Stimulated activated CD4-positive, alpha-beta T cell treated with anti-CD3 and anti-CD28 coated beads, Interleukin-1b, Interleukin-23, amount 100 ng/mL, for 4 hours (primary cell): ENCODE results near the gene NPAS2.

ENCODE experiments used
- DNase-seq, 2 donors: peaks; one replicate each; pipeline ENCODE4 v3.0.0-alpha.2; 2020; ENCODE audit warnings: low read depth in 2 of 2

Gene NPAS2

DNA sequence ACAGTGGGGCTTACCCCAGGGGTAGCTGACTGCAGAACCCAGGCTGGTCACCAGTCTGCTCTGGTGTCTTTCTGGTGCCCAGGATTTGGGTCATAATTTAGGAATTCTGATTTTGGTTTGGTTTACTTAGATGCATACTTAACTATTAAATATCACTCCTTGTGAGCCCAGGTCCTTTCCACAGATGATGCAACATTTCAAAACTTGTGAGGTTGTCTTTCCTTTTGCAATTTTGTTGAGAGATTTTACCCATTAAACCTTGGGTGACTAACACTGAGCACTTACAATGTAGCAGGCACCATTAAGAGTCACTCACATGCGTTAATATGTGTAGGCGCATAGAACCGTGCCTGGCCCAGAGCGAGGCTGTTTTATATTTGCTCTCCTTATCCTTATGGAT lies 120.3 kb downstream of the NPAS2 start:
- DNase-seq = no peak

DNA sequence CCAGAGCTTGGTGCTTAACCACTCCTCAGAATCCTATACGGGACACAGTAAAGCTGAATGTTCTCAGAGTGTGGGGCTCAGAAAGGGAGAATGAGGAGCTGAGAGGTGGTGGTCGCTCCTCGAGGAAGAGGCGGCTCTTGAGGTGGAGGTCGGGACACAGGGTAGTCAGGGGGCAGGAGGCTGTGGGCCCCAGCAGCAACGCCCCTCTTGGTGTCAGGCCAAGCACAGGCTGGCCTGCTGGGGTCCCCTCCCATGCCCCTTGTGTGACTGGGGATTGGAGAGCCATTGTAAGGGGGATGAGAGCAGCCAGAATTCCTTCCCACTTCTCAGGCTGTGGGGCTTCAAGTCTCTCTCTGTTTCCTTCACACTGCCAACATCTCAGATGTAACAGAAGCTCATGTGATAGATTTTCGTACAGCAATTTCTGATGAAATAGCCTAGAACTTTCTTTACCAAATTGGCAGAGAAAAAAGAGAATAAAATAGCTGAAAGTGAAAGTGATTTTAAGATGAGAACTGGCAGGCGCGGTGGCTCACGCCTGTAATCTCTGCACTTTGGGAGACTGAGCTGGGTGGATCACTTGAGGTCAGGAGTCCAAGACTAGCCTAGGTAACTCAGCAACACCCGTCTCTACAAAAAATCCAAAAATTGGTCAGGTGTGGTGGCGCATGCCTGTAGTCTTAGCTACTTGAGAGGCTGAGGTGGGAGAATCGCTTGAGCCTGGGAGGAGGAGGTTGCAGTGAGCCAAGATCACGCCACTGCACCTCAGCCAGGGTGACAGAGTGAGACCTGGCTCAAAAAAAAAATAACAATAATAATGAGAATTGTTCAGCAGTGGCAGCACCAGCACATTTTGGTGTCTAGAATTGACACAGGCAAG lies 121.1 kb downstream of the NPAS2 start:
- no peak for DNase-seq

DNA sequence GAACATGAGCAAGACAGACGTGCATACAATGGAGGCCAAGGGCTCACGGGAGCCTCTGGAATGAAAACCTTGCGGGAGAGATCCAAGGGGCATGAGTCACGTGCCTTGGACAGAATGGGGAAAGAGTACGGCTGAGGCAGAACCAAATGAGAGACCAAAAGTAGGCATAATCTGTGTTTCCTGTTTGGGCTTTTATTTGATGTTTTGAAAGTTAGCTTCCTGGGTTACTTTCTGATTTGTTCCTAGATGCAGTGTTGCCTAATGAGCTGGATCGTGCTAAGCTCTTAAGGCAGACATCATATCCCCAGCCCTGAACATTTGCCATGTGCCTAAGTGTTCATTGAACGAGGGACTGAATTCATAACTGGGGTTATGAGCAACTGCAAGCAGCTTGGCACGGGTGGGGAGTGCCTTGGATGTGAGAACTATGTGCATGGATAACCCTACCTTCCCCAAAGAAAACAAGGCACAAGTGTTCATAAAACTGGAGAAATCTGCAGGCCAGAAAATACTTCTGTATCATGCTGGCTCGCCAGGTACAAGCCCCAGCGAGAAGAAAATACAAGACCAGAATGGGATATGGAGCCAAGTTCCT lies 121.8 kb downstream of the NPAS2 start:
- no peak for DNase-seq

DNA sequence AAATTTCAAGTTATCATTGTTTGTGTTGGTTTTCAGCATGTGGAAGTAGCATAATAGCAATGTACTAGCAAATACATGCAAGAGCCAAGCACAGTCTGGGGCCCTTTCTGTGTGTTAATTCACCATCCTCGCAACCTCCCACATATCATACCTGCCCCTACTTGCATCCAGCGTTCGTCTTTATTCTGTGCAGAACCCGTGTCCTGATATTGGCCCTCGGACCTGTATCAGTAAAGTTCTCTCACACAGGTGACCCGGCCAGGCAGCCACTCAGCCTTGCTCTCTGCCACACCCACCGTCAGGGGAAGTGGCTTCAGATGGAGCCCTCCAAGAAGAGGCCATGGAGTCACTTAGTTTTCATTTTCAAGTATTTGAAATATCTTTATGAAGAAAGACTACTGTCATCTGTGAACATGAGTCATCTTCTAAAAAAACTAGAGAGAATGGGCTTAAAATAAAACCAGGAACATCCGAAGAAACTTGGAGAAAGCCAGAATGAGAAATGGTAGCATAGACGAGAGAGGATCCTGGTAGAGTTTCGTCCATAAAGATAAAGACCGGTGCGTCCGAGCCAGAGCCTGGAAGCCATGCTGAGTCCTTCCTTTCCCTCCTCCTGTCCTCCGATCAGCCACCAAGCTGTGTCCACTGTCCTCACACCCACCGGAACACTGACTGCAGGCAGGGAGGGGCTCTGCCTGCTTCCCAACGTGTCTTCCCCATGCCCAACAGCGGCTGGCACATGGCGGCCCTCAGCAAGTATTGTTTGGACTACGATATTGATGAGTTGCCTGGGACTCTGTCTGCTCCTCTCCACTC lies 124.9 kb downstream of the NPAS2 start:
- no peak for DNase-seq

DNA sequence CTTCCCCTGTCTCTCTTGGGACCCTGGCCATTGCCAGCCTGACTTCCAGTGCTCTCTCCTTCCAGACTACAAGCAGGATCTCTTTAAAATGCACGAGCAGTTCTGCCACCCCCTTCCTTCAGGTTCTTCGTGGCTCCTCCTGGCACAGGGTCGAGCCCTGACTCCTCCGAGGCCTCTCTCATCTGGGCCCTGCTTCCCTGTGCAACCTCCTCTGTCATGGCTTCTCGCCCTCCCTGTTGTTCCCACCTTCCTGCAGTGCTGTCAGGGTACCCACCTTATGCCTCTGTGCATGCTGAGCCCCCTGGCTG lies 125.4 kb downstream of the NPAS2 start:
- no peak for DNase-seq

DNA sequence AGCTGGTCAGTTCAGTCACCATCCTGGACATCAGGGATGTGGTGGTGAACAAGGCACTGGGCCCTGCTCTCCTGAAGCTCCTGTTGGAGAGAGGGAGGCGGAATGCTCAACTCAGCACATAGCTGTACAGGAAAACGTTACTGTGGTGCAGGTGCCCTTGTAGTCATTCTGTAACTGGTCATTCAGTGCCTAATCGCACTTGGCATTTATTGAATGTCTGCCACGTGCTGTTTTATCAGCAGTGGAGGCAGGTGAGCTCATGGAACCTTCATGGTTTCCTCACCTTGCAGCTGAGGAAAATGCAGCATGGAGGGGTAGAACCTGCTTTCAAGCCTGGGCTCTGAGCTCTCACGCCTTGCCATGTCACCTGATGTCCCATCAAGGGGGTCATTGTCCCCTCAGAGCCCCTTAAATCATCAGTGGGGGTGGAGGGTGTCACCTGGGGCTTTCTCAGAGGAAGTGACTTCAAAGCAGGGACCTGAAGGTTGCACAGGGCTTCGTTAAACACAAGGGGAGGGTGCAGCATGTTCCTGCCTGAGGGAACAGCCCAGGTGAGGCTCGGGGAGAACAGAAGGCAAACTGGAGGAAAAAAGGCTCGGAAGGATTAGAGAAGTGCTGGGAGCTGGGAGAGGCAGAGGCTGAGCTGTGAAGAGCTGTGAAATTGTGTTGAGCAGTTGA lies 126.1 kb downstream of the NPAS2 start:
- DNase-seq = no peak

DNA sequence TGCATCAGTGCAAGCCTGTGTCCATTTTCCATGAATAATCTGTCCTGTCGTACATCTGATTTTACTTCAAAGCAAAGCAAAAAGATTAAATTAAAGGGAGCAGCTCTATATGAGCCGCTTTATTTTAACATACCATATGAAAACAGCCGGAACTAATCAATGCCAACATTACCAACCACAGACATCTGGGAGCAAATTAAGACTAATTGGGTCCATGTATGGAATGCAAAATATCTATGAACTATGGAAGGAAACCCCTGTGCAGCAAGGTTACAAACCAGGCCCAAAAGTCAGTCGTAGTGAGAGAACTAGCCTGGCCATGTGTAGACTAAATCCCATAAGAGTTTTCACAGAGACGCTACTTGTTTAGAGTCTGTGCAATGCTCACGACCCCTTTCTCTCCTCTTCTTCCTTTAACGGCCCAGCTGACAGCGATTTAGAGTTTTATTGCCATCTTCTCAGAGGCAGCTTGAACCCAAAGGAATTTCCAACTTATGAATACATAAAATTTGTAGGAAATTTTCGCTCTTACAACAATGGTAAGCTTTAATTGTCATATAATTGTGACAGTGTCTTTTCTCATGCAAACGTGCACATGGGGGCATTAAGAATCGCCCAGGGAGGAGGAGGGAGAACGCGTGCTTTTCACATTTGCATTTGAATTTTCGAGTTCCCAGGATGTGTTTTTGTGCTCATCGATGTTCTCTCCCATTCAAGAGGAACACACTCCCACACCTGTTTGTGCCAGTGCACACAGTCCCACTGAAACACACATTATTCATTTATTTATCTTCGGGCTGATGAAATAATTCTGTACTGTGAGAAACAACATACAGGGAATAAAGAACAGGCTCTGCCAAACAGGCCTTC lies 129.2 kb downstream of the NPAS2 start:
- no peak for DNase-seq

DNA sequence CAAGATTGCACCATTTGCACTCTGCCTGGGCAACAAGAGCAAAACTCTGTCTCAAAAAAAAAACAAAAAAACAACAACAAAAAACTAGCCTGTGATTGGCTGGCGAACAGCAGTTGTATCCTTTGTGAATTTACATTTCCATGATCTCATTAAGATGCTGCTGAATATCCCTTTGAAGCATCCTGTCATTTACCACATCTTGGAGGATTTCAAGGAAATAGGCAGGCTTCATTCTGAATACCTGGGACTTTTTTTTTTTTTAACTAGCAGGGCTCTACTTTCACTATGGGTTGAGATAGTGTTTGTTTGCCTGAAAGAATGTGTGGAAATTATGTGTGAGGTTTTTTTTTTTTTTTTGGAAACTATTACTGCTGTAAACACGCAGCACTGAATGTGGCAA lies 132.6 kb downstream of the NPAS2 start:
- DNase-seq = no peak

DNA sequence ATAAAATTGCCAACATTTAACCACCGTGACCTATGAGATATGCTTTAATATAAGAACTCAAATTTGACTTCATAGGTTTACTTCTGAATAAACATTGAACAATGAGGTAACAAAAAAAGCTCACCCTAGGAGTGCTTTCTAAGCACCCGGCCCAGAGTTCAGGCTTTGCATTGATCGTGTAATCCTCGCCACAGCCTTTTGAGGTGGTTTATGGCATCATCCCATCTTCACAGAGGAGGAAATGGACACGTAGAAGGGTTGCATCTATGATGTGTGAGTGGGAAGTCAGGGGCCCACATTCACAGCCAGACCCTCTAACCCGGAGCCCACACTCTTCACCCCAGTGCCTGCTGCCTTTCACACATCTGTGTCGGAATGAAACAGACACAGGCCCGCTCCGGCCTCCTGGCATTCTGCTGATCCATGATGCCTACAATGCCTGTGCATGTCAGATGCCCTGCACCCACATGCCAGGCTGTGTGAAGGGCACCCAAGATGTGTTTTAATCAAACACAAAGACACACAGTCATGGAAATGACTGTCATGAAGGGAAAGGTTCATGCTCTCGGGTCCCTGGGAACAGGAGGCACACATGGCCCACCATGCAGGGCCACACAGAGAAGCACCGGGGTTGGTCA lies 133.6 kb downstream of the NPAS2 start:
- DNase-seq = no peak

DNA sequence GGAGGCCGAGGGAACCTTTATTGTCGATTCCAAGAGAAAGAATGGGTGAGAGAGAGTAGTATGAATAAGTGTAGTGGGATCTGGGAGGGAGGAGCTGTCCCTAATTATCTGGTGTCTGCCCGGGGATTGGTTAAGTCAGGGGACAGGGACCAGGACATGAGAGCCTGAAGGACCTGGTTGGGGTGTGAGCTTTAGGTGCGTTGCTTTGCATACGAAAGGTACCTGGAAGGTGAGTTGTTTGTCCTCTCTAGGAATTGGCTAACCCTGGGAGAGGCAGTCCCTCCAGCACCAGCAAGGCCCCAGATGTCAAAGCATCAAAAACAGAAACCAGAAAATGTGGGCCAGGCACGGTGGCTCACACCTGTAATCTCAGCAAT lies 134.1 kb downstream of the NPAS2 start:
- no peak for DNase-seq

DNA sequence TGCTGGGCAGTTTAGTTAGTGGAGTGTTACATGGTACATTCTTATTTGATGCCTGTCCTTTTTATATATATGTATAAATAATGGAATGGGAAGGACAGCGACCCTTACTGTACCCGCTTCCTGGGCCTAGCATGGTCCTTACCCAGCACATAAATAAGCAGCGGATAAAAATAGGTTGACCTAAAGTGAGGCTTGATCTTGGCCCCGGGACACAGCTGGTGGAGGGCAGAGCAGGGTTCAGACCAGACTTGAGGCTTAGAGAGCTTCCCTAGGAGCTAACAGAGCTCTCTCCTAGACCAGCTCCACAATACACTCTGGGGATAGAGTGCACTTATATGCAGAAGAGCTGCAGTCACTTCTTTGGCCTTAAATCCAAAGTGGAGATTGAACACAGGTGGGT lies 135.3 kb downstream of the NPAS2 start:
- DNase-seq = no peak

DNA sequence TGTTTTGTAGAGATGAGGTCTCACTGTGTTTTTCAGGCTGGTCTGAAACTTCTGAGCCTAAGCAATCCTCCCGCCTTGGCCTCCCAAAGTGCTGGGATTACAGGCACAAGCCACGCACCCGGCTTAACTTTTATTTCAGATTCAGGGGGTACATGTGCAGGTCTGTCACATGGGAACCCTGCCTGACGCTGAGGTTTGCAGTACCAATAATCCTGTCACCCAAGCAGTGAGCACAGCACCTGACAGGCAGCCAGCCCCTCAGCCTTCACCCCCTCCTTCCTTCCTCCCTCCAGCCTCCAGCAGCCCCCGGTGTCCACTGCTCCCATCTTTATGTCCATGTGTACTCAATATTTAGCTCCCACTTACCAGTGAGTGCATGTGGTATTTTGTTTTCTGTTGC lies 136.1 kb downstream of the NPAS2 start:
- no peak for DNase-seq

DNA sequence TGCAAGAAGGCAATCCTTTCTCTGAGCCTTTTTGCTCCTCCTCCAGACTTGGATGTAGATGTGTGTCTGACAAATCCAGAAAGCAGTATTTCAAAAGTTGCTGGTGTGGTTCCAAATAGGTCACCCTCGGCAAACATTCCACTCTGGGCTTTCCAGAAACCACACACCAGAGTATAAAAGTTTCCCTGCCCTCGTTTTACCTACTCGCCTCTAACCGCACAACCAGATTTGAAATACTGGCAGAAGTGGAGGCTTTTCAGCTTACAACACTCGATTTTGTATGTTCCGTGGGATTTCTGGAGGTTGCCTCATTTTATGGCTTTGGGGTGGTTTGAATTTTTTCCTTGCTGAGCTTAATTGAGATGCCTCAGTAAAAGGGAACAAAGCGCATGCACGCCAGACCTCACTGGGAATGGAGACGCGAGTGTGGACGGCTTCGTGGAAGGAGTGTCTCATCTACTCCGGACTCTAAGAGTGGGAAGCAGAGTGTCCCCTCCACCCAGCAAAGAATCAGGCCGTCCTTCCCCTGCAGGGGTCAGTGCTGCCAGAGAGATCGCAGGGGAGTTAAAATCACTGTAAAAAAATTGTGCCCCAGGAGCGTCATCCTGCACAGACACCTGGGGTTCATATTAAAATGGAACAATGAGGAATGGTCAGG lies 138.2 kb downstream of the NPAS2 start:
- no peak for DNase-seq

DNA sequence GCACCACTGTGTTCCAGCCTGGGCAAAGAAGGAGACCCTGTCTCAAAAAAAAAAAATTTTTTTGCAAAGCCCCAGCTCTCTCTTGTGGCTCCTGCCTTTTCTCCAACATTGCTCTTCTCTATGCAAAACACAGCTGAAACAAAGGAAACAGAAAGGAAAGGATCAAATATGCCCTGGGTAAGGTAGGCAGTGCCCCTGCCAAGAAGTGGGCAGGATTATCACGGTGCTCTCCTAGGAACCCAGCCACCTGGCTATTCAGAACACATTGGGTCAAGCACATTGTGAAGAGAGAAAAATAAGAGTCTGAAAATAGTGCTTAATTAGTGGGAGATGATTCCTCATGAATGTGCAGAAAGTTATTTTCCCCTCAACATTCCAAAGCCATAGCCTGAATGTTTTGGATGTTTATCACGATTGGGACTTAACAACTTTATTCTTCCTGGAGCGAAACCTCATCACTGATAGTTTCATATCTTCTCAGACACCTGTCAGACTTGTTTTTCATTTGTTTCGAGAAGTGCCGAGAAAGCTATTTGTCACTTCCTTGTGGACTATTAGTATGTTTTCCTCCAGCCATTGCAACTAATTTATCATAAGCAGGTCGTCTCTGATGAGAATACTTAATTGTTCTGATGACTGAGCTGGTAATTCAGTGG lies 139.4 kb downstream of the NPAS2 start:
- no peak for DNase-seq

DNA sequence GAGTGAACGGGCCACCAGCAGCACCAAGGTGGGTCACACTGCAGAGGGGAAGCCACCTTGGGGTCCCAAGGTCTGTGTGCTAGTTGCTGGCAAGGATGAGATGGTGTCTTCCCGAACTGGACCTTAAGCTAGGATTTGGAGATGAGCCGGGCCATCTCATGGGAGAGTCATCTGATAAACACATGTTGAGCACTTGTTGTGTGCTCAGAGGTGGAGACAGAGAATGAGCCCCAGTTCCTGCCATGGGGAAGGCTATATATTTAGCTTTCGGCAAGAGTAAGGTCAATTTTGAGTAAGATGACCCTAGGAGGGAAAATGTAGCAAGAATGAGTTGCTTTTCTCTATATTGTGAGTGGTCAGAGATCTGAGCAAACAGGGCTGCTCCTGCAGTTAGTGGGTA lies 140.7 kb downstream of the NPAS2 start:
- no peak for DNase-seq

DNA sequence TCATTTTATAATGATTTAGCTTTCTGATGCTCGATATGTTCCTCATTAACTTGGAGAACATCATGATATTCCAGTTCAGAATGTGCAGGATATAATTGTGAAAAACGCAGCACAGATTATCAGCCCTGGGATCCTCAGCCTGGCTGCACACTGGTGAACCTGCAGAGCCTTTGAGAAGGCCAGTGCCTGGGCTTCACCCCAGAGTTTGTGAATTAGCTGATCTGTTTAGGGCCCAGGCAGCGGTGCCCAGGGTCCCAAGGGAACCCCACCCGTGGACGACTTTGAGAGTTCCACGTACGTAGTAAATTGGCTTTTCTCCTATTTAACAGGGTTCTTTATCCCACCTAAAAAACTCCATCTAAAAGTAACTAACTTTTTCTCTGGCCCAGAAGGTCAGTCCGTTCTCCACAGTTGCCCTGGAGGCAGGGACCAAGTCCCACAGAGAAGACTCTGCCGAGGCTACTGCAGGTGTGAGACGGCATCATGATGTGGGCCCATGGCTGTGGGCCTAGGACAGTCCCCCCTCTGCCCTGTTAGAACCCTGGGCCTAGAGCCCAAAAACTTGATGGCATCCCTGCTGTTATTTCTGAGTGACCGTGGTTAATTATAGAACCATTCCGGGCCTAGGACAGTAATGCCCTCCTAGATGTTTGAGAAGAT lies 142.6 kb downstream of the NPAS2 start:
- DNase-seq = no peak

DNA sequence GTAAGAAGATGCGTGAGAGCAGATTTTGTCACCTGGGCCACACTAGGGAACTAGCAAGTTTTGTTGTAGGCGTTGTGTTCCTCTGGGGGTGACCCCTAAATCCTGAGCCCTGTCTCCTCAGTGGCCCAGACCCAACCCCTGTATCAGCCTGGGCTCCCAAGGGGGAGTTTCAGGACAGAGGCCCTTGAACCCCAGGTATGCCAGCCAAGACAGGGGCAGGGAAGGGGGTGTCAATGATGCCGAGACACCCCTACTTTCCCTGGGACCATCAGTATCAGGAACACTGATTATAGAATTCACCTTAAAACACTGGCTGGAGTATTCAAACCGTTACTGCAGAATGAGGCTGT lies 143.1 kb downstream of the NPAS2 start:
- no peak for DNase-seq

DNA sequence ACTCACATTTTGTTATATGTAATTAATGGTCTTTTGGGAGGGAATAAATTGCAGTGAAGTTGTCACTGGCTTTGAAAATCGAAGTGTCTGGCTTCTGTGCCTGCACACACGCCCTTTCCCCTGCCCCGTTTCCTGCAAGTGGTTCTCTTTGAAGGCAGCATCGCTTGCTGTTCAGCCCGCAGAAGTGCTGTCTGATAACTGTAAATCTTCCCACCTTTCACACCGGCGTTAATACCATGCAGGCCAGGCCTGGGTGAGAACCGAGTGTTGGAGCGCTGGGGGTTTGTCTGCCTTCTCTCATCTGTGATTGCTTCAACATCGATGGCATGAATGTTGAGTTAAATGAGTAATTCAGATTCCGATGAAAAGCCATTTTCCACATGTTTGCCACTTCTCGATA lies 144.3 kb downstream of the NPAS2 start:
- no peak for DNase-seq

DNA sequence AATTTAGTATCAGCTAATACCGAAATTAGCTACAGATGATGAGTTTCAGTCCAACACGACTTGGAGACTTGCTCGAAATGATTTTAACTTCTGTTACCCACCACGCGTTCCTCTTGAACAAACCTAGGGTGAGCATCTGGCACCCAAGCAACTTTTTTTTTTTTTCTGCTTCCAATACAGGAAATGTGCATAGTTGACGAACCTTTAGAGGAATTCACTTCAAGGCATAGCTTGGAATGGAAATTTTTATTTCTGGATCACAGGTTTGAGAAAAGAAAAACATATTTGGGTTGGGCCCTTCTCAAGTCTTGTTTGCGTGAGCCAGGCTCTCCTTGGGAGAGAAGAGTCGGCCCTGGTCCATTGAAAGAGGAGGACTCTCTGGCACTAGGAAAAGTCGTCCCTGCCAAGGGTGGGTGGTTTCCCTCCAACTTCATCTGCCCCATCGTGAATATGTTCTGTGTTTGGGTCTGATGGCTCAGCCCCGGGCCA lies 144.8 kb downstream of the NPAS2 start:
- DNase-seq = no peak
